IPS DF 6.9 (cell line): ENCODE measurements around the gene IL1R2.

Experiments
- DNase-seq: peaks from one replicate; pipeline ENCODE4 v3.0.0-alpha.2; 2013; ENCODE audit warnings: low read depth, low spot score
- H3K27ac ChIP-seq: one replicate; pipeline ENCODE4 v1.5.1; 2013; ENCODE audit warnings: low read length, control low read depth
- H3K27me3 ChIP-seq: 2 replicates; pipeline ENCODE4 v1.6.1; 2013; ENCODE audit warnings: mild to moderate bottlenecking, low read length; ENCODE audit not compliant: control insufficient read depth, insufficient read depth
- H3K36me3 ChIP-seq: 2 replicates; pipeline ENCODE4 v1.6.1; 2013; ENCODE audit warnings: low read length; ENCODE audit not compliant: control insufficient read depth, insufficient read depth
- H3K4me1 ChIP-seq: 2 replicates; pipeline ENCODE4 v1.6.1; 2013; ENCODE audit warnings: low read length; ENCODE audit not compliant: control insufficient read depth, insufficient read depth
- H3K4me3 ChIP-seq: 2 replicates; pipeline ENCODE4 v1.5.1; 2013; ENCODE audit warnings: mild to moderate bottlenecking, low read length
- H3K9me3 ChIP-seq: 2 replicates; pipeline ENCODE4 v1.6.1; 2013; ENCODE audit warnings: low read length, inconsistent platforms; ENCODE audit not compliant: control insufficient read depth, insufficient read depth
- WGBS: extraction: QIAGEN DNeasy Blood & Tissue Kit; methylation state at CpG from one replicate; pipeline ENCODE4 v1.1.7; 2013; ENCODE audit warnings: mixed read lengths, missing lambda C conversion rate; ENCODE audit not compliant: insufficient read length, insufficient coverage; 5-methylcytosine and 5-hydroxymethylcytosine counted together

IL1R2 gene

GRCh38 chr2:101960819-101961337, 30.9 kb upstream of the IL1R2 start:
- Histone ChIP-seq H3K9me3 (no peaks in the 10 kb centered on the region), H3K27me3 (no peaks in the 10 kb centered on the region), H3K4me1 (peaks cover 3% of the 10 kb centered on the region; the same call in 1 of the 2 replicates), H3K27ac (no peak overlapping the region), H3K36me3 (no peaks in the 10 kb centered on the region), H3K4me3 (no peak overlapping the region)
- WGBS, result no CpG with 5 or more reads among the region's 7 CpGs
- no peak for DNase-seq

GRCh38 chr2:101961338-101962191, 30.2 kb upstream of the IL1R2 start:
- H3K9me3 ChIP-seq, result no peaks in the 10 kb centered on the region
- peaks cover 3% of the 10 kb centered on the region; the same call in 1 of the 2 replicates for H3K4me1 ChIP-seq
- no peak overlapping the region for H3K27ac ChIP-seq
- H3K4me3 ChIP-seq, result no peak overlapping the region
- no peak for DNase-seq
- H3K36me3 ChIP-seq, result no peaks in the 10 kb centered on the region
- H3K27me3 ChIP-seq, result no peaks in the 10 kb centered on the region
- no CpG with 5 or more reads among the region's 12 CpGs for WGBS

- no peaks in the 10 kb centered on the region for H3K27me3 ChIP-seq
- no peak overlapping the region for H3K27ac ChIP-seq
- H3K9me3 ChIP-seq, result no peaks in the 10 kb centered on the region
- DNase-seq, result no peak
- H3K4me3 ChIP-seq, result no peak overlapping the region
- peaks cover 3% of the 10 kb centered on the region; the same call in 1 of the 2 replicates for H3K4me1 ChIP-seq
- WGBS, result no CpG with 5 or more reads among the region's 11 CpGs
- H3K36me3 ChIP-seq, result no peaks in the 10 kb centered on the region
Observed at GRCh38 chr2:101962309-101962708, 29.5 kb upstream of the IL1R2 start.

GRCh38 chr2:101963198-101963597, 28.6 kb upstream of the IL1R2 start:
- WGBS, result no CpG with 5 or more reads among the region's 4 CpGs
- H3K4me3 ChIP-seq, result no peak overlapping the region
- peaks cover 3% of the 10 kb centered on the region; the same call in 1 of the 2 replicates for H3K4me1 ChIP-seq
- H3K36me3 ChIP-seq, result no peaks in the 10 kb centered on the region
- no peaks in the 10 kb centered on the region for H3K9me3 ChIP-seq
- no peak for DNase-seq
- no peaks in the 10 kb centered on the region for H3K27me3 ChIP-seq
- no peak overlapping the region for H3K27ac ChIP-seq

- Histone ChIP-seq H3K27ac (no peak overlapping the region), H3K27me3 (no peaks in the 10 kb centered on the region), H3K4me1 (no peaks in the 10 kb centered on the region), H3K9me3 (peaks cover 3% of the 10 kb centered on the region), H3K36me3 (no peaks in the 10 kb centered on the region), H3K4me3 (no peak overlapping the region)
- DNase-seq, result no peak
- WGBS, result no CpG with 5 or more reads among the region's 7 CpGs
Observed at GRCh38 chr2:101967826-101968513, 23.8 kb upstream of the IL1R2 start.

GRCh38 chr2:101969723-101970122, 22.0 kb upstream of the IL1R2 start:
- H3K4me3 ChIP-seq, result no peak overlapping the region
- no peaks in the 10 kb centered on the region for H3K36me3 ChIP-seq
- no peaks in the 10 kb centered on the region for H3K4me1 ChIP-seq
- peak; percentile 13 for DNase-seq
- H3K9me3 ChIP-seq, result peaks cover 3% of the 10 kb centered on the region
- no CpG with 5 or more reads among the region's 3 CpGs for WGBS
- no peak overlapping the region for H3K27ac ChIP-seq
- H3K27me3 ChIP-seq, result no peaks in the 10 kb centered on the region

GRCh38 chr2:101970901-101971300, 20.9 kb upstream of the IL1R2 start:
- WGBS, result no CpG with 5 or more reads among the region's 1 CpG
- peaks cover 3% of the 10 kb centered on the region for H3K9me3 ChIP-seq
- no peaks in the 10 kb centered on the region for H3K27me3 ChIP-seq
- H3K4me1 ChIP-seq, result no peaks in the 10 kb centered on the region
- no peak overlapping the region for H3K27ac ChIP-seq
- H3K4me3 ChIP-seq, result no peak overlapping the region
- H3K36me3 ChIP-seq, result no peaks in the 10 kb centered on the region
- DNase-seq, result no peak

GRCh38 chr2:101971836-101972235, 19.9 kb upstream of the IL1R2 start:
- Histone ChIP-seq H3K36me3 (no peaks in the 10 kb centered on the region), H3K27me3 (no peaks in the 10 kb centered on the region), H3K4me1 (no peaks in the 10 kb centered on the region), H3K27ac (no peak overlapping the region), H3K4me3 (no peak overlapping the region), H3K9me3 (peaks cover 3% of the 10 kb centered on the region)
- DNase-seq, result no peak

GRCh38 chr2:101972621-101973434, 18.9 kb upstream of the IL1R2 start:
- peaks cover 3% of the 10 kb centered on the region for H3K9me3 ChIP-seq
- DNase-seq, result no peak
- no peak overlapping the region for H3K4me3 ChIP-seq
- WGBS, result no CpG with 5 or more reads among the region's 7 CpGs
- no peaks in the 10 kb centered on the region for H3K27me3 ChIP-seq
- no peaks in the 10 kb centered on the region for H3K4me1 ChIP-seq
- no peak overlapping the region for H3K27ac ChIP-seq
- H3K36me3 ChIP-seq, result no peaks in the 10 kb centered on the region

GRCh38 chr2:101974663-101975062, 17.1 kb upstream of the IL1R2 start:
- WGBS, result no CpG with 5 or more reads among the region's 8 CpGs
- H3K27me3 ChIP-seq, result no peaks in the 10 kb centered on the region
- H3K4me3 ChIP-seq, result no peak overlapping the region
- no peaks in the 10 kb centered on the region for H3K4me1 ChIP-seq
- no peaks in the 10 kb centered on the region for H3K36me3 ChIP-seq
- peak; percentile 16 for DNase-seq
- peaks cover 1% of the 10 kb centered on the region; the same call in 1 of the 2 replicates for H3K9me3 ChIP-seq
- H3K27ac ChIP-seq, result no peak overlapping the region
